Uterus (tissue), 4 donors: ENCODE measurements around the gene ARSB. TPM values are rescaled to one million over a fixed set of nuclear protein-coding genes. Genes with fewer than 3 reads are reported as not detected.
"Not testable (repeated sequence)": the region's sequence is repeated elsewhere in the genome, so short reads cannot be mapped to it uniquely, and the experiment has no call there.

Experiments
- DNase-seq, 2 donors: peaks; one replicate each; pipeline ENCODE4 v3.0.0-alpha.2; 2019 to 2020
- H3K27ac ChIP-seq, 2 donors: fragments of 200-600 bp; sonication (generic); 1 replicate in 1 of 2; 2 replicates in 1 of 2; pipeline ENCODE4 v1.5.1; 2016 to 2018
- H3K27me3 ChIP-seq, 2 donors: fragments of 200-600 bp; sonication (generic); one replicate each; pipeline ENCODE4 v1.5.1; 2018 to 2019; ENCODE audit warnings: control low read depth in 1 of 2
- H3K36me3 ChIP-seq, 2 donors: fragments of 200-600 bp; sonication (generic); one replicate each; pipeline ENCODE4 v1.5.1; 2019; ENCODE audit warnings: control low read depth in 1 of 2
- H3K4me1 ChIP-seq, 2 donors: fragments of 200-600 bp; sonication (generic); one replicate each; pipeline ENCODE4 v1.5.1; 2018 to 2019; ENCODE audit warnings: control low read depth in 1 of 2
- H3K4me3 ChIP-seq, 2 donors: fragments of 200-600 bp; sonication (generic); 1 replicate in 1 of 2; 2 replicates in 1 of 2; pipeline ENCODE4 v1.5.1; 2018 to 2019; ENCODE audit warnings: mild to moderate bottlenecking in 1 of 2
- H3K9me3 ChIP-seq, 2 donors: fragments of 200-600 bp; sonication (generic); one replicate each; pipeline ENCODE4 v1.5.1; 2019; ENCODE audit warnings: control low read depth in 1 of 2
- POLR2A ChIP-seq, 2 donors: fragments of 450-650 bp; IDR thresholded peaks; one replicate each; pipeline ENCODE4 v1.6.1; 2016; ENCODE audit warnings: antibody characterized with exemption in 2 of 2, mild to moderate bottlenecking in 1 of 2, moderate library complexity in 1 of 2
- intact Hi-C: fragments of 100-400 bp; cut with DNase I; formaldehyde crosslinking; loops from one replicate; pipeline ENCODE4 v1.15.1; 2023; ENCODE audit warnings: low total_unique reads
- total RNA-seq, 4 donors: library from RNA; depleted of rRNA in 3 of 4; stranded (reverse); fragments of >200 nt in 3 of 4; gene quantifications; one replicate each; pipeline versions ENCODE4 v1.1.0 to v1.2.4, GENCODE V29; 2014 to 2023
- TF ChIP-seq, protein P1 (sequence below), 4 experiments: fragments of 200-600 bp in 2 of 4; fragments of 450-650 bp in 2 of 4; sonication (generic) in 2 of 4; IDR thresholded peaks; one replicate each; pipeline ENCODE4 v1.5.1; 2016 to 2019; ENCODE audit warnings: antibody characterized with exemption in 4 of 4, mild to moderate bottlenecking in 2 of 4, moderate library complexity in 1 of 4
- donor health status: DM: yes; HTN: yes; CAD: no.

Gene ARSB
- total RNA-seq, 4 donors from 2014 or later = 10.0 to 22.7 (median 15.1) TPM

DNA sequence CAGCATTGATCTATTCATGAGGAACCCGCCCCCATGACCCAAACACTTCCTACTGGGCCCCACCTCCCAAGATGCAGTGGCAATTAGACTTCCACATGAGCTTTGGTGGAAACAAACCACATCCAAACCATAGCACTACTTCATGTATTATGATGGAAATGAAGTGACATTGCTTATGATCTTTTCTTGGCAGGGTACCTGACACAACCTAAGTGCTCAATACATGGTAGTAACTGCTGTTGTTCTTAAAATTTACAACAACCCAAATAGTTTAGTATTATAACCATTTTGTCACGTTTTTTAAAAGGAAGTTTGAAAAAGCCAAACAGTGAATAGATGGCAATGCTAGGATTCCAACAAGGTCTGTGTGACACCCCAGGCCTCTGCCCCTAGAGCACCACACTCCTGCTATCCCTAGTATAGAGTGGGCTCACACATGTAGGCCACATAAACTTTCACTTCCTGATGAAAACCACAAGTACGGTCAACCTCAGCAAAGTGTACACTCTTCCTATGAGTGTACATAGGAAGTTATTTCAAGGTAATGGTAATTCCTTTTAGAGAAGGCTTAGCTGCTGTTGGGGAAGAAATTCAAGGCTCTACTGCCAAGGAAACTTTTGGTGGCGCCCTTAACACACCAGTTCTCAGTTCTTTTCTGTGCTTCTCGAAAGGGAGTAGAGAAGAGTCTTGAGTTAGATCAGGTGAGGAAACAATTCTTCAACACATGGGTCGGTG is 97.6 kb downstream of the ARSB start:
- Histone ChIP-seq H3K27ac (no peak overlapping the region), H3K4me3 (no peak overlapping the region), H3K4me1 (no peaks in the 10 kb centered on the region), H3K27me3 (no peaks in the 10 kb centered on the region), H3K9me3 (no peaks in the 10 kb centered on the region), H3K36me3 (no peaks in the 10 kb centered on the region)
- TF ChIP-seq, protein P1, sequence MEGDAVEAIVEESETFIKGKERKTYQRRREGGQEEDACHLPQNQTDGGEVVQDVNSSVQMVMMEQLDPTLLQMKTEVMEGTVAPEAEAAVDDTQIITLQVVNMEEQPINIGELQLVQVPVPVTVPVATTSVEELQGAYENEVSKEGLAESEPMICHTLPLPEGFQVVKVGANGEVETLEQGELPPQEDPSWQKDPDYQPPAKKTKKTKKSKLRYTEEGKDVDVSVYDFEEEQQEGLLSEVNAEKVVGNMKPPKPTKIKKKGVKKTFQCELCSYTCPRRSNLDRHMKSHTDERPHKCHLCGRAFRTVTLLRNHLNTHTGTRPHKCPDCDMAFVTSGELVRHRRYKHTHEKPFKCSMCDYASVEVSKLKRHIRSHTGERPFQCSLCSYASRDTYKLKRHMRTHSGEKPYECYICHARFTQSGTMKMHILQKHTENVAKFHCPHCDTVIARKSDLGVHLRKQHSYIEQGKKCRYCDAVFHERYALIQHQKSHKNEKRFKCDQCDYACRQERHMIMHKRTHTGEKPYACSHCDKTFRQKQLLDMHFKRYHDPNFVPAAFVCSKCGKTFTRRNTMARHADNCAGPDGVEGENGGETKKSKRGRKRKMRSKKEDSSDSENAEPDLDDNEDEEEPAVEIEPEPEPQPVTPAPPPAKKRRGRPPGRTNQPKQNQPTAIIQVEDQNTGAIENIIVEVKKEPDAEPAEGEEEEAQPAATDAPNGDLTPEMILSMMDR (IDR thresholded peaks at IDR 0.05) = no peak
- TF ChIP-seq POLR2A (IDR thresholded peaks at IDR 0.05) = no peak
- intact Hi-C loops = no loop called here
- DNase-seq = no peak

DNA sequence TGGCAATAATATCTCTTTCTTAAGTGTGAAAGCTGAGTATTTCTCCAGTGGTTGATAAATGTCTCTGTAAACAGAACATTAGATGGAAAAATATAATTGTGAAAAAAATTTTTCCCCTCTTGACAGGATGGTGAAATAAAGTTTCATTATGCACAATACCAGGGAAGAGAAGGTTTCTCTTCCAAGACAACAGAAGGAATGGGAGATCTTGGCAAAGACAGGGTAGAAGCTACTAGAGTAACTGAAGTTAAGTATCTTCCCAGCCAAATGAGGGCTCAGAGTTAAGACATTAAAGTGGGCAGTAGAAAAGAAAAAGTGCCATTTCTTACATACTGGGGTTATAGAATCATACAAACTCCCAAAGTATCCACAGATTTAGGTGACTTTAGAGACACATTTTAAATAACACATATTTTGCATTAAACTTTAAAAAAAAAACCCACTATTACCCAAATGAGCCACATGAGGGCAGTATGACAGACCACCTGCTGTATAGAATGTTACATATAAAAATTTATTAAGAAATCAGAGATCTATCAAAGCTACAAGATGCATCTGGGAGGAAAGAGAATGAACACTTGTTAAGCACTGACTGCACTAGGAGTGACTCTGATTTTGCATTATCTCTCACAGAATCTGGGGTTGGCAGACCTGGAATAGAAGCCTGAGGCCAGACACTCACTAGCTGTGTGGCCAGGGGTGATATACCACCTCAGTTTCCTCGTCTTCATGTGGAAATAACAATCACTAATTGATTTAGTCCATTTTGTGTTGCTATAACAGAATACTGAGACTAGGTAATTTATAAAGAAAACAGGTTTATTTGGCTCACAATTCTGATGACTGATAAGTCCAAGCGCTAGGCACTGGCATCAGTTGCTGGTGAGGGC is 98.5 kb downstream of the ARSB start:
- Histone ChIP-seq H3K9me3 (no peaks in the 10 kb centered on the region), H3K36me3 (no peaks in the 10 kb centered on the region), H3K4me3 (no peak overlapping the region), H3K27me3 (no peaks in the 10 kb centered on the region), H3K27ac (no peak overlapping the region), H3K4me1 (no peaks in the 10 kb centered on the region)
- intact Hi-C loops = no loop called here
- TF ChIP-seq, protein P1 (IDR thresholded peaks at IDR 0.05) = peak in 2 of 4 experiments; percentile 46 to 52
- no peak for TF ChIP-seq POLR2A (IDR thresholded peaks at IDR 0.05)
- DNase-seq = no peak

GRCh38 chr5:78881884-78882283 is 103.2 kb downstream of the ARSB start:
- H3K27ac ChIP-seq = no peak overlapping the region
- H3K4me3 ChIP-seq = no peak overlapping the region
- H3K4me1 ChIP-seq = no peaks in the 10 kb centered on the region
- no peak for DNase-seq
- H3K9me3 ChIP-seq = no peaks in the 10 kb centered on the region
- intact Hi-C loops = no loop called here
- no peak for TF ChIP-seq POLR2A (IDR thresholded peaks at IDR 0.05)
- TF ChIP-seq, protein P1 (IDR thresholded peaks at IDR 0.05) = no peak
- no peaks in the 10 kb centered on the region for H3K36me3 ChIP-seq
- H3K27me3 ChIP-seq = no peaks in the 10 kb centered on the region

DNA sequence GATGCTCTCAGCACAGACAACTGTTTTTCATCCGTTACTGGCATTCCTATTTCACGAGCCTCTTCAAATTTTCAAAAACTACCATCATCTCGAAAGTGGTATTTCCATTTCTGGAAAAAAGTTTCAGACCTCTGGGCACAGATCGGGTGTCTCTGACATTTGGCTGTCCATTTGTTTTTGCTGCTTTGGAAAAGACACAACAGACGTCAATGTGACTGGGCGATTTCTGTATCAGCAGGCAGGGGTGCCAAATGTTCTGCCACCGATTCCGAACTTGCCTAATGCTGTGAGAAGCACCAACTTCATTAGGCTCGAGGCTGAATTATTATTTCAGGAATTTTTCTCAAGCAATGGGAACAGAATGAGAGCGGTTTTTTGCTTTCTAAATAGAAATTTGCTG is 105.6 kb downstream of the ARSB start:
- Histone ChIP-seq H3K4me3 (no peak overlapping the region), H3K36me3 (no peaks in the 10 kb centered on the region), H3K27ac (no peak overlapping the region), H3K9me3 (no peaks in the 10 kb centered on the region), H3K27me3 (no peaks in the 10 kb centered on the region), H3K4me1 (no peaks in the 10 kb centered on the region)
- intact Hi-C loops = no loop called here
- DNase-seq = no peak
- TF ChIP-seq POLR2A (IDR thresholded peaks at IDR 0.05) = no peak
- TF ChIP-seq, protein P1 (IDR thresholded peaks at IDR 0.05) = no peak

DNA sequence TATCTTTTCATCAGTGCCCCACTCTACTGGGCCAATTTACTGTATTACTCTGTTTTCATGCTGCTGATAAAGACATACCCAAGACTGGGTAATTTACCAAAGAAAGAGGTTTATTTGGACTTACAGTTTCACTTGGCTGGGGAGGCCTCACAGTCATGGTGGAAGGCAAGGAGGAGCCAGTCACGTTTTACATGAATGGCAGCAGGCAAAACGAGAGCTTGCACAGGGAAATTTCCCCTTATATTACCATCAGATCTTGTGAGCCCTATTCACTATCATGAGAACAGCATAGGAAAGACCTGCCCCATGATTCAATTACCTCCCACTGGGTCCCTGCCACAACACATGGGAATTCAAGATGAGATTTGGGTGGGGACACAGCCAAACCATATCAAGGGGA is 119.0 kb downstream of the ARSB start:
- H3K4me1 ChIP-seq, H3K4me3 ChIP-seq, H3K27ac ChIP-seq, H3K27me3 ChIP-seq, H3K9me3 ChIP-seq, DNase-seq, H3K36me3 ChIP-seq, intact Hi-C loops: not testable (repeated sequence)
